Trophoblast cell (in vitro differentiated cells and primary cell): ENCODE measurements around the gene MPST.

Experiments used
- DNase-seq, 2 donors: peaks; one replicate each; pipeline ENCODE4 v3.0.0-alpha.2; 2016
- H2AFZ ChIP-seq: 2 replicates; pipeline ENCODE4 v1.6.1; 2013; ENCODE audit warnings: low read length, moderate library complexity, mild to moderate bottlenecking; ENCODE audit not compliant: insufficient read depth, poor library complexity
- H2AK5ac ChIP-seq: 2 replicates; pipeline ENCODE4 v1.6.1; 2013; ENCODE audit warnings: mild to moderate bottlenecking, low read length
- H2BK120ac ChIP-seq: 2 replicates; pipeline ENCODE4 v1.6.1; 2013; ENCODE audit warnings: low read length, mild to moderate bottlenecking, moderate library complexity; ENCODE audit not compliant: insufficient read depth, poor library complexity
- H2BK12ac ChIP-seq: 2 replicates; pipeline ENCODE4 v1.6.1; 2013; ENCODE audit warnings: mild to moderate bottlenecking, low read length, moderate library complexity
- H2BK5ac ChIP-seq: 2 replicates; pipeline ENCODE4 v1.6.1; 2013; ENCODE audit warnings: low read length, low read depth, moderate library complexity, mild to moderate bottlenecking; ENCODE audit not compliant: poor library complexity
- H3K14ac ChIP-seq: 2 replicates; pipeline ENCODE4 v1.6.1; 2013; ENCODE audit warnings: mild to moderate bottlenecking, low read length
- H3K18ac ChIP-seq: 2 replicates; pipeline ENCODE4 v1.6.1; 2013; ENCODE audit warnings: mild to moderate bottlenecking, low read length
- H3K23ac ChIP-seq: 2 replicates; pipeline ENCODE4 v1.6.1; 2013; ENCODE audit warnings: low read length
- H3K27ac ChIP-seq: 2 replicates; pipeline ENCODE4 v1.5.1; 2013; ENCODE audit warnings: low read depth, mild to moderate bottlenecking, inconsistent platforms, low read length, moderate library complexity
- H3K27me3 ChIP-seq: 2 replicates; pipeline ENCODE4 v1.6.1; 2013; ENCODE audit warnings: inconsistent platforms, mild to moderate bottlenecking, low read length, moderate library complexity; ENCODE audit not compliant: insufficient read depth
- H3K36me3 ChIP-seq, 2 experiments: 1 replicate in 1 of 2; 2 replicates in 1 of 2; pipeline ENCODE4 v1.6.1; 2013; ENCODE audit warnings: low read length in 2 of 2, mild to moderate bottlenecking in 2 of 2, moderate library complexity in 1 of 2; ENCODE audit not compliant: insufficient read depth in 2 of 2, control insufficient read depth in 1 of 2
- H3K4ac ChIP-seq: 2 replicates; pipeline ENCODE4 v1.6.1; 2013; ENCODE audit warnings: low read depth, mild to moderate bottlenecking, low read length, moderate library complexity
- H3K4me1 ChIP-seq, 2 experiments: 1 replicate in 1 of 2; 2 replicates in 1 of 2; pipeline ENCODE4 v1.6.1; 2013; ENCODE audit warnings: low read length in 2 of 2, mild to moderate bottlenecking in 2 of 2, moderate library complexity in 1 of 2; ENCODE audit not compliant: insufficient read depth in 2 of 2, control insufficient read depth in 1 of 2
- H3K4me2 ChIP-seq: 2 replicates; pipeline ENCODE4 v1.6.1; 2013; ENCODE audit warnings: inconsistent platforms, mild to moderate bottlenecking, low read length, moderate library complexity
- H3K4me3 ChIP-seq: 2 replicates; pipeline ENCODE4 v1.5.1; 2013; ENCODE audit warnings: mild to moderate bottlenecking, low read depth, low read length, inconsistent platforms
- H3K79me1 ChIP-seq: one replicate; pipeline ENCODE4 v1.6.1; 2013; ENCODE audit warnings: low read length
- H3K79me2 ChIP-seq: 2 replicates; pipeline ENCODE4 v1.6.1; 2013; ENCODE audit warnings: low read length, mild to moderate bottlenecking; ENCODE audit not compliant: control insufficient read depth, insufficient read depth, poor library complexity
- H3K9ac ChIP-seq: 2 replicates; pipeline ENCODE4 v1.6.1; 2013; ENCODE audit warnings: mild to moderate bottlenecking, low read length
- H3K9me3 ChIP-seq: 2 replicates; pipeline ENCODE4 v1.6.1; 2013; ENCODE audit warnings: low read depth, mild to moderate bottlenecking, control low read depth, inconsistent platforms, low read length; ENCODE audit not compliant: insufficient read depth
- H4K12ac ChIP-seq: 2 replicates; pipeline ENCODE4 v1.6.1; 2013; ENCODE audit warnings: low read depth, mild to moderate bottlenecking, low read length, moderate library complexity
- H4K8ac ChIP-seq: 2 replicates; pipeline ENCODE4 v1.6.1; 2013; ENCODE audit warnings: low read depth, mild to moderate bottlenecking, low read length, moderate library complexity
- H4K91ac ChIP-seq: one replicate; pipeline ENCODE4 v1.6.1; 2013; ENCODE audit warnings: low read depth, mild to moderate bottlenecking, low read length, moderate library complexity
- WGBS: extraction: QIAGEN DNeasy Blood & Tissue Kit; methylation state at CpG from one replicate; pipeline ENCODE4 v1.1.7; 2013; ENCODE audit warnings: missing lambda C conversion rate; ENCODE audit not compliant: insufficient read length, insufficient coverage; ENCODE audit errors: extremely low coverage; 5-methylcytosine and 5-hydroxymethylcytosine counted together

MPST gene

DNA sequence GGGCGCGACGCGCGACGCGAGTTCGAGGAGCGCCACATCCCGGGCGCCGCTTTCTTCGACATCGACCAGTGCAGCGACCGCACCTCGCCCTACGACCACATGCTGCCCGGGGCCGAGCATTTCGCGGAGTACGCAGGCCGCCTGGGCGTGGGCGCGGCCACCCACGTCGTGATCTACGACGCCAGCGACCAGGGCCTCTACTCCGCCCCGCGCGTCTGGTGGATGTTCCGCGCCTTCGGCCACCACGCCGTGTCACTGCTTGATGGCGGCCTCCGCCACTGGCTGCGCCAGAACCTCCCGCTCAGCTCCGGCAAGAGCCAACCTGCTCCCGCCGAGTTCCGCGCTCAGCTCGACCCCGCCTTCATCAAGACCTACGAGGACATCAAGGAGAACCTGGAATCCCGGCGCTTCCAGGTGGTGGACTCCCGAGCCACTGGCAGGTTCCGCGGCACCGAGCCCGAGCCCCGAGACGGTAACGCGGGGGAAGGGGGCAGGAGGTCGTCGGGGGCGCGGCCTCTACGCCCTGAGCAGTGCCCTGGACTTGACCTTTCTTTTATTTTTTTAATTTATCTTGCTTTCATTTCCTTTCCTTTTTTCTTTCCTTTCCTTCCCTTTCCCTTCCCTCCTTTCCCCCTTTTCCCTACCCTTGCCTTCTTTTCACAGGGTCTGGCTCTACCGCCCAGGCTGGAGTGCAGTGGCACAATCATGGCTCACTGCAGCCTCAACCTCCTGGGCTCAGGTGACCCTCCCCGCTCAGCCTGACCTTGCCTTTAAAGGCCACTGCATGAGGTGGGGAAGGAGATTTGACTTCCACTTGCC is 5.0 kb downstream of the MPST start:
- no peaks in the 10 kb centered on the region for H3K27me3 ChIP-seq
- H2AFZ ChIP-seq = no peak overlapping the region
- H2BK12ac ChIP-seq = no peak overlapping the region
- WGBS = no CpG with 5 or more reads among the region's 71 CpGs
- H3K18ac ChIP-seq = no peak overlapping the region
- H2AK5ac ChIP-seq = no peak overlapping the region
- H4K91ac ChIP-seq = no peak overlapping the region
- H3K36me3 ChIP-seq = peaks cover 21 to 43% of the 10 kb centered on the region in 2 experiments
- H2BK5ac ChIP-seq = no peak overlapping the region
- no peak overlapping the region for H3K4ac ChIP-seq
- H3K27ac ChIP-seq = no peak overlapping the region
- H3K4me3 ChIP-seq = no peak overlapping the region
- no peak overlapping the region for H3K23ac ChIP-seq
- H3K79me2 ChIP-seq = peaks cover 4% of the 10 kb centered on the region
- no peak overlapping the region for H3K14ac ChIP-seq
- H4K8ac ChIP-seq = no peak overlapping the region
- no peak overlapping the region for H4K12ac ChIP-seq
- H3K9ac ChIP-seq = no peak overlapping the region
- peaks cover 2 to 8% of the 10 kb centered on the region in 2 experiments for H3K4me1 ChIP-seq
- H3K79me1 ChIP-seq = peaks cover 3% of the 10 kb centered on the region
- no peak for DNase-seq
- H3K4me2 ChIP-seq = no peak overlapping the region
- H3K9me3 ChIP-seq = no peaks in the 10 kb centered on the region
- H2BK120ac ChIP-seq = no peak overlapping the region

DNA sequence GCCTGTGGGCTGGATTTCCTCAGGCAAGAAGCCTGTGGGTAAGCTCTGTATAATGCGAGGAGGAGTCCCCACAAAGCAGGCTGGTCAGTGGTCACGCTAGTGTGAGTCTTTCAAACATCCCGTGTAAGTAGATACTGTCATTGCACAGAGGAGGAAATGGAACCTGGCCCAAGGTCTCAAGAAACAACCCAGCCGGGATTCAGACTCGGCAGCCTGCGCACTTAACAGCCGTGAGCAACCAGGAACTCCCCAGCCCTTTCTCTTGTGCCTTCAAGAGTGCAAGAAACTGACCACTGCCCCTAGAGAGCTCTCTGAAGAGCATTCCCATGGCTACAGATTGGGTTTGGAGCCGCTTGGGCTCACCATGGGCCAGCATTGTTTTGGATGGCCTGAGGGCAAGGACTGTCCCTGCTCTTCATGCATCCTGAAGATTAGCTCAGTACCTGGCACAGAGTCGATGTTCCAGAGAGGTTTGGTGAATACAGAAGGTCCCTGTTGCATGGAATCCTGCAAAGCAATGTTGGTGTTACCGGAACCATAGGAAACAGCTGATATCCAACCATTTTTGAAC is 6.0 kb downstream of the MPST start:
- H2AFZ ChIP-seq = no peak overlapping the region
- peak; percentile 60 to 75 for DNase-seq
- H3K9me3 ChIP-seq = no peaks in the 10 kb centered on the region
- H4K91ac ChIP-seq = no peak overlapping the region
- no peaks in the 10 kb centered on the region for H3K79me1 ChIP-seq
- no peak overlapping the region for H4K8ac ChIP-seq
- H3K4ac ChIP-seq = no peak overlapping the region
- H2AK5ac ChIP-seq = no peak overlapping the region
- no peak overlapping the region for H3K18ac ChIP-seq
- no peak overlapping the region for H3K9ac ChIP-seq
- no peak overlapping the region for H3K14ac ChIP-seq
- no peak overlapping the region for H2BK5ac ChIP-seq
- no peak overlapping the region for H2BK12ac ChIP-seq
- no peak overlapping the region for H3K23ac ChIP-seq
- H4K12ac ChIP-seq = no peak overlapping the region
- H3K4me3 ChIP-seq = no peak overlapping the region
- no CpG with 5 or more reads among the region's 10 CpGs for WGBS
- H3K4me1 ChIP-seq = peaks cover 0 to 5% of the 10 kb centered on the region in 2 experiments
- no peak overlapping the region for H2BK120ac ChIP-seq
- H3K4me2 ChIP-seq = no peak overlapping the region
- no peaks in the 10 kb centered on the region for H3K27me3 ChIP-seq
- H3K27ac ChIP-seq = no peak overlapping the region
- H3K36me3 ChIP-seq = peaks cover 25 to 48% of the 10 kb centered on the region in 2 experiments
- no peaks in the 10 kb centered on the region for H3K79me2 ChIP-seq

- Histone ChIP-seq H3K4me3 (no peak overlapping the region), H3K23ac (no peak overlapping the region), H3K9me3 (no peaks in the 10 kb centered on the region), H4K8ac (no peak overlapping the region), H2AFZ (no peak overlapping the region), H2BK12ac (no peak overlapping the region), H3K79me2 (no peaks in the 10 kb centered on the region), H3K27me3 (no peaks in the 10 kb centered on the region), H3K27ac (no peak overlapping the region), H3K9ac (no peak overlapping the region), H3K79me1 (no peaks in the 10 kb centered on the region), H2BK120ac (no peak overlapping the region), H3K14ac (no peak overlapping the region), H4K91ac (no peak overlapping the region), H2BK5ac (no peak overlapping the region), H3K4me2 (no peak overlapping the region), H3K4ac (no peak overlapping the region), H3K18ac (no peak overlapping the region), H3K36me3 (peaks cover 25 to 48% of the 10 kb centered on the region in 2 experiments), H4K12ac (no peak overlapping the region), H3K4me1 (peaks cover 2% of the 10 kb centered on the region in 2 experiments), H2AK5ac (no peak overlapping the region)
- DNase-seq = peak; percentile 58 to 72
- no CpG with 5 or more reads among the region's 5 CpGs for WGBS
Observed at GRCh38 chr22:37026325-37026724, 6.8 kb downstream of the MPST start.

GRCh38 chr22:37027556-37027955 is 8.0 kb downstream of the MPST start:
- Histone ChIP-seq H3K79me2 (no peaks in the 10 kb centered on the region), H3K27me3 (no peaks in the 10 kb centered on the region), H4K91ac (no peak overlapping the region), H2AK5ac (no peak overlapping the region), H2BK120ac (no peak overlapping the region), H2BK5ac (no peak overlapping the region), H3K14ac (no peak overlapping the region), H3K4me1 (peaks cover 6% of the 10 kb centered on the region in 2 experiments), H3K27ac (no peak overlapping the region), H4K12ac (no peak overlapping the region), H3K4ac (no peak overlapping the region), H3K9me3 (no peaks in the 10 kb centered on the region), H4K8ac (no peak overlapping the region), H3K4me3 (no peak overlapping the region), H3K23ac (no peak overlapping the region), H3K4me2 (no peak overlapping the region), H3K9ac (no peak overlapping the region), H3K36me3 (peaks cover 25 to 48% of the 10 kb centered on the region in 2 experiments), H3K18ac (no peak overlapping the region), H3K79me1 (no peaks in the 10 kb centered on the region), H2AFZ (no peak overlapping the region), H2BK12ac (no peak overlapping the region)
- WGBS = no CpG with 5 or more reads among the region's 7 CpGs
- DNase-seq = no peak
